Activated CD8-positive, alpha-beta memory T cell treated with anti-CD3 and anti-CD28 coated beads, Interleukin-2, amount 50 U/mL, for 1 hour (primary cell): ENCODE results near the gene CDH13.

Source experiments
- DNase-seq: peaks from one replicate; pipeline ENCODE4 v3.0.0-alpha.2; 2020; ENCODE audit errors: extremely low read depth

The CDH13 gene

GRCh38 chr16:83437036-83437435 lies 810.3 kb downstream of the CDH13 start:
- DNase-seq: no peak

GRCh38 chr16:83438326-83438725 lies 811.6 kb downstream of the CDH13 start:
- DNase-seq: no peak

- no peak for DNase-seq
These were observed 812.6 kb downstream of the CDH13 start for GRCh38 chr16:83439412-83439811.

- no peak for DNase-seq
These were observed 814.7 kb downstream of the CDH13 start for GRCh38 chr16:83441517-83441916.

GRCh38 chr16:83443972-83444371 lies 817.2 kb downstream of the CDH13 start:
- no peak for DNase-seq

- no peak for DNase-seq
These were observed 820.8 kb downstream of the CDH13 start for GRCh38 chr16:83447560-83447959.

GRCh38 chr16:83449861-83450260 lies 823.1 kb downstream of the CDH13 start:
- DNase-seq: no peak

- DNase-seq: no peak
These were observed 827.2 kb downstream of the CDH13 start for GRCh38 chr16:83453977-83454376.

- DNase-seq: no peak
These were observed 828.9 kb downstream of the CDH13 start for GRCh38 chr16:83455716-83456115.

GRCh38 chr16:83456934-83457333 lies 830.2 kb downstream of the CDH13 start:
- DNase-seq: no peak

GRCh38 chr16:83458612-83459011 lies 831.8 kb downstream of the CDH13 start:
- DNase-seq: no peak

GRCh38 chr16:83464991-83465390 lies 838.2 kb downstream of the CDH13 start:
- no peak for DNase-seq

GRCh38 chr16:83470416-83470815 lies 843.6 kb downstream of the CDH13 start:
- DNase-seq: no peak

- DNase-seq: no peak
These were observed 846.2 kb downstream of the CDH13 start for GRCh38 chr16:83472776-83473501.

- no peak for DNase-seq
These were observed 847.3 kb downstream of the CDH13 start for GRCh38 chr16:83473926-83474650.

- no peak for DNase-seq
These were observed 848.3 kb downstream of the CDH13 start for GRCh38 chr16:83475108-83475507.

GRCh38 chr16:83481589-83481988 lies 854.8 kb downstream of the CDH13 start:
- no peak for DNase-seq

- DNase-seq: no peak
These were observed 855.9 kb downstream of the CDH13 start for GRCh38 chr16:83482545-83483162.

GRCh38 chr16:83490073-83490472 lies 863.3 kb downstream of the CDH13 start:
- no peak for DNase-seq

GRCh38 chr16:83494459-83494858 lies 867.7 kb downstream of the CDH13 start:
- no peak for DNase-seq

- DNase-seq: no peak
These were observed 874.7 kb downstream of the CDH13 start for GRCh38 chr16:83501481-83501880.

GRCh38 chr16:83508295-83508694 lies 881.5 kb downstream of the CDH13 start:
- DNase-seq: no peak

- no peak for DNase-seq
These were observed 882.5 kb downstream of the CDH13 start for GRCh38 chr16:83509316-83509715.
